Breast epithelium (tissue), 3 donors: ENCODE measurements around the gene TSSC4.

Experiments
- POLR2A ChIP-seq: fragments of 450-650 bp; IDR thresholded peaks from one replicate; pipeline ENCODE4 v1.6.1; 2016; ENCODE audit warnings: antibody characterized with exemption, mild to moderate bottlenecking, moderate library complexity
- TF ChIP-seq, protein P1 (sequence below), 3 donors: fragments of 450-650 bp; IDR thresholded peaks; one replicate each; pipeline ENCODE4 v1.5.1; 2016 to 2017; ENCODE audit warnings: antibody characterized with exemption in 3 of 3, mild to moderate bottlenecking in 3 of 3, moderate library complexity in 3 of 3

DNA sequence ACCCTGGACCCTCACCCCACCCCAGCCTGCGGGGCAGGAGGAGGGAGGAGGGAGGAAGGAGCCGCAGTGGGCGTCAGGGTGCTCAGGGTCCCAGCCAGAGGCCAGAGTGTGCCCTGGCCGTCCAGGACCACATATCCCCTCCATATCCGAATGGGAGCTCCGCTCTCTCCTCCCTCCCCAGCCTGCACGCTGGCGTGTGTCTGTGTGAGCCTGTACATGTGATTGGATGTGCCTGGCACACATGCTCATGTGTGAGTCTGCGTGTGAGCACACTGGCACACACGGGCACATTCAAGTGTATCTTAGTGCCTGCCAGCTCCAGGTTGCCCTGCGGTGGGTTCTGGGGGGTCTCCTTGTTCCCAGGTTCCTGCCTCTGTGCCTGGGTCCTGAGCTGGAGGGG lies 8.1 kb downstream of the TSSC4 start:
- TF ChIP-seq, protein P1, sequence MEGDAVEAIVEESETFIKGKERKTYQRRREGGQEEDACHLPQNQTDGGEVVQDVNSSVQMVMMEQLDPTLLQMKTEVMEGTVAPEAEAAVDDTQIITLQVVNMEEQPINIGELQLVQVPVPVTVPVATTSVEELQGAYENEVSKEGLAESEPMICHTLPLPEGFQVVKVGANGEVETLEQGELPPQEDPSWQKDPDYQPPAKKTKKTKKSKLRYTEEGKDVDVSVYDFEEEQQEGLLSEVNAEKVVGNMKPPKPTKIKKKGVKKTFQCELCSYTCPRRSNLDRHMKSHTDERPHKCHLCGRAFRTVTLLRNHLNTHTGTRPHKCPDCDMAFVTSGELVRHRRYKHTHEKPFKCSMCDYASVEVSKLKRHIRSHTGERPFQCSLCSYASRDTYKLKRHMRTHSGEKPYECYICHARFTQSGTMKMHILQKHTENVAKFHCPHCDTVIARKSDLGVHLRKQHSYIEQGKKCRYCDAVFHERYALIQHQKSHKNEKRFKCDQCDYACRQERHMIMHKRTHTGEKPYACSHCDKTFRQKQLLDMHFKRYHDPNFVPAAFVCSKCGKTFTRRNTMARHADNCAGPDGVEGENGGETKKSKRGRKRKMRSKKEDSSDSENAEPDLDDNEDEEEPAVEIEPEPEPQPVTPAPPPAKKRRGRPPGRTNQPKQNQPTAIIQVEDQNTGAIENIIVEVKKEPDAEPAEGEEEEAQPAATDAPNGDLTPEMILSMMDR (IDR thresholded peaks at IDR 0.05), result no peak
- no peak for TF ChIP-seq POLR2A
